RWPE2 (cell line): ENCODE results near the gene EFNA1.

Source experiments
- ATAC-seq: fragments of 200-7000 bp; cut with Tn5 transposase; 3 replicates; pipeline ENCODE4 v1.9.1; 2021; ENCODE audit warnings: low read depth
- DNase-seq: peaks from one replicate; pipeline ENCODE4 v3.0.0-alpha.2; 2020; ENCODE audit warnings: low spot score
- H3K27ac ChIP-seq: fragments of 450-650 bp; 2 replicates; pipeline ENCODE4 v1.5.1; 2017; ENCODE audit warnings: mild to moderate bottlenecking; ENCODE audit not compliant: poor library complexity, severe bottlenecking
- H3K27me3 ChIP-seq: fragments of 250-450 bp; sonication (Bioruptor Pico); 2 replicates; pipeline ENCODE4 v1.5.1; 2021; ENCODE audit warnings: mild to moderate bottlenecking, moderate library complexity; ENCODE audit not compliant: insufficient read depth, poor library complexity, severe bottlenecking
- H3K36me3 ChIP-seq: fragments of 250-450 bp; sonication (Bioruptor Pico); 2 replicates; pipeline ENCODE4 v1.5.1; 2020; ENCODE audit warnings: low read depth, mild to moderate bottlenecking, moderate library complexity
- H3K4me1 ChIP-seq: fragments of 250-450 bp; sonication (Bioruptor Pico); 2 replicates; pipeline ENCODE4 v1.5.1; 2021; ENCODE audit warnings: mild to moderate bottlenecking, moderate library complexity; ENCODE audit not compliant: insufficient read depth, poor library complexity, severe bottlenecking
- H3K4me3 ChIP-seq: fragments of 250-450 bp; sonication (Bioruptor Pico); 2 replicates; pipeline ENCODE4 v1.5.1; 2021; ENCODE audit warnings: mild to moderate bottlenecking, moderate library complexity; ENCODE audit not compliant: severe bottlenecking
- H3K9me3 ChIP-seq: fragments of 250-450 bp; sonication (Bioruptor Pico); 2 replicates; pipeline ENCODE4 v1.5.1; 2021; ENCODE audit warnings: mild to moderate bottlenecking, moderate library complexity; ENCODE audit not compliant: severe bottlenecking
- CTCF ChIP-seq: fragments of 450-650 bp; IDR thresholded peaks from one replicate; pipeline ENCODE4 v1.5.1; 2017; ENCODE audit warnings: mild to moderate bottlenecking, moderate library complexity; ENCODE audit not compliant: poor library complexity, severe bottlenecking

Gene EFNA1

GRCh38 chr1:155086856-155087535 lies 40.7 kb upstream of the EFNA1 start:
- no peak for ATAC-seq
- peaks cover 6% of the 10 kb centered on the region for H3K27me3 ChIP-seq
- no peak for TF ChIP-seq CTCF
- no peaks in the 10 kb centered on the region for H3K9me3 ChIP-seq
- no peak for DNase-seq
- H3K4me1 ChIP-seq: peaks cover 14% of the 10 kb centered on the region
- H3K4me3 ChIP-seq: no peak overlapping the region
- no peak overlapping the region for H3K27ac ChIP-seq
- no peaks in the 10 kb centered on the region for H3K36me3 ChIP-seq

- H3K4me3 ChIP-seq: no peak overlapping the region
Measured at GRCh38 chr1:155091071-155092051, 36.3 kb upstream of the EFNA1 start.

GRCh38 chr1:155092131-155092530 lies 35.5 kb upstream of the EFNA1 start:
- no peak overlapping the region for H3K27ac ChIP-seq
- H3K27me3 ChIP-seq: no peaks in the 10 kb centered on the region
- no peak overlapping the region for H3K4me3 ChIP-seq
- no peak for TF ChIP-seq CTCF
- H3K4me1 ChIP-seq: no peaks in the 10 kb centered on the region
- DNase-seq: no peak
- no peaks in the 10 kb centered on the region for H3K9me3 ChIP-seq
- ATAC-seq: no peak
- no peaks in the 10 kb centered on the region for H3K36me3 ChIP-seq

More at GRCh38 chr1:155091071-155092051, 36.3 kb upstream of the EFNA1 start:
- Histone ChIP-seq H3K9me3 (no peaks in the 10 kb centered on the region), H3K27me3 (no peaks in the 10 kb centered on the region), H3K4me1 (no peaks in the 10 kb centered on the region), H3K36me3 (no peaks in the 10 kb centered on the region), H3K27ac (no peak overlapping the region)
- TF ChIP-seq CTCF: peak; percentile 95
- ATAC-seq (peak; percentile 58), DNase-seq (no peak)

GRCh38 chr1:155092641-155093040 lies 35.0 kb upstream of the EFNA1 start:
- DNase-seq (no peak), ATAC-seq (no peak)
- Histone ChIP-seq H3K9me3 (no peaks in the 10 kb centered on the region), H3K4me1 (no peaks in the 10 kb centered on the region), H3K27ac (no peak overlapping the region), H3K4me3 (no peak overlapping the region), H3K36me3 (no peaks in the 10 kb centered on the region), H3K27me3 (no peaks in the 10 kb centered on the region)
- TF ChIP-seq CTCF: no peak
